IPS-NIHi7 (cell line): ENCODE measurements around the gene LAG3.
A peak's percentile ranks its signal among the peaks of the same experiment; 100 is the strongest.

ENCODE experiments used
- DNase-seq: peaks from one replicate; pipeline ENCODE4 v3.0.0; 2012; ENCODE audit warnings: mixed read lengths; ENCODE audit errors: extremely low spot score

The LAG3 gene

GRCh38 chr12:6788972-6789924 is 16.9 kb downstream of the LAG3 start, which contains the start of gene CD4:
TSS of gene CD4 (plus strand) at chr12:6789528. CDS start at chr12:6800139, 10,611 bp downstream.
- no peak for DNase-seq

- DNase-seq, result no peak
These were observed 18.3 kb downstream of the LAG3 start for GRCh38 chr12:6790496-6791150.

GRCh38 chr12:6791931-6792520 is 19.7 kb downstream of the LAG3 start:
- DNase-seq, result no peak

- DNase-seq, result no peak
These were observed 20.3 kb downstream of the LAG3 start for GRCh38 chr12:6792522-6793201.

GRCh38 chr12:6795088-6795487 is 22.8 kb downstream of the LAG3 start:
- DNase-seq, result no peak

GRCh38 chr12:6796576-6796975 is 24.3 kb downstream of the LAG3 start:
- no peak for DNase-seq

GRCh38 chr12:6799147-6799546 is 26.8 kb downstream of the LAG3 start:
- no peak for DNase-seq

GRCh38 chr12:6807170-6807569 is 34.9 kb downstream of the LAG3 start:
- DNase-seq, result no peak

GRCh38 chr12:6809056-6809455 is 36.7 kb downstream of the LAG3 start:
- no peak for DNase-seq

- no peak for DNase-seq
These were observed 38.4 kb downstream of the LAG3 start for GRCh38 chr12:6810758-6811157.

- no peak for DNase-seq
These were observed 41.0 kb downstream of the LAG3 start for GRCh38 chr12:6813363-6813762.

GRCh38 chr12:6816598-6816997 is 44.3 kb downstream of the LAG3 start:
- DNase-seq, result no peak

- no peak for DNase-seq
These were observed 44.8 kb downstream of the LAG3 start for GRCh38 chr12:6817098-6817497.

GRCh38 chr12:6817662-6818157 is 45.4 kb downstream of the LAG3 start:
- no peak for DNase-seq

- DNase-seq, result peak; percentile 60
These were observed 45.9 kb downstream of the LAG3 start for GRCh38 chr12:6818222-6818621.

- no peak for DNase-seq
These were observed 46.3 kb downstream of the LAG3 start for GRCh38 chr12:6818645-6819044.

GRCh38 chr12:6819106-6820030 is 47.0 kb downstream of the LAG3 start:
- DNase-seq, result no peak

GRCh38 chr12:6820166-6820565 is 47.8 kb downstream of the LAG3 start:
- DNase-seq, result no peak

- peak; percentile 76 for DNase-seq
These were observed 49.5 kb downstream of the LAG3 start, which contains the start of gene GPR162 for GRCh38 chr12:6821591-6822425. TSS of gene GPR162 (plus strand) at chr12:6821821. CDS start at chr12:6823899, 2,078 bp downstream.
